AG09319 (cell line): ENCODE data around the gene MAPK8IP2.

ENCODE experiments used
- DNase-seq: peaks from one replicate; pipeline ENCODE4 v3.0.0-alpha.2; 2010; ENCODE audit warnings: low read depth; ENCODE audit errors: extremely low read depth
- TF ChIP-seq, protein P1 (sequence below): IDR thresholded peaks from 2 replicates; pipeline ENCODE4 v1.5.1; 2011; ENCODE audit warnings: low read depth, mild to moderate bottlenecking, inconsistent platforms, low read length, moderate library complexity

Gene MAPK8IP2

GRCh38 chr22:50620593-50621355 is 20.2 kb downstream of the MAPK8IP2 start:
- TF ChIP-seq, protein P1, sequence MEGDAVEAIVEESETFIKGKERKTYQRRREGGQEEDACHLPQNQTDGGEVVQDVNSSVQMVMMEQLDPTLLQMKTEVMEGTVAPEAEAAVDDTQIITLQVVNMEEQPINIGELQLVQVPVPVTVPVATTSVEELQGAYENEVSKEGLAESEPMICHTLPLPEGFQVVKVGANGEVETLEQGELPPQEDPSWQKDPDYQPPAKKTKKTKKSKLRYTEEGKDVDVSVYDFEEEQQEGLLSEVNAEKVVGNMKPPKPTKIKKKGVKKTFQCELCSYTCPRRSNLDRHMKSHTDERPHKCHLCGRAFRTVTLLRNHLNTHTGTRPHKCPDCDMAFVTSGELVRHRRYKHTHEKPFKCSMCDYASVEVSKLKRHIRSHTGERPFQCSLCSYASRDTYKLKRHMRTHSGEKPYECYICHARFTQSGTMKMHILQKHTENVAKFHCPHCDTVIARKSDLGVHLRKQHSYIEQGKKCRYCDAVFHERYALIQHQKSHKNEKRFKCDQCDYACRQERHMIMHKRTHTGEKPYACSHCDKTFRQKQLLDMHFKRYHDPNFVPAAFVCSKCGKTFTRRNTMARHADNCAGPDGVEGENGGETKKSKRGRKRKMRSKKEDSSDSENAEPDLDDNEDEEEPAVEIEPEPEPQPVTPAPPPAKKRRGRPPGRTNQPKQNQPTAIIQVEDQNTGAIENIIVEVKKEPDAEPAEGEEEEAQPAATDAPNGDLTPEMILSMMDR: no peak; the same call in 1 of the 2 replicates
- DNase-seq: no peak

- no peak for DNase-seq
- TF ChIP-seq, protein P1: no peak
Measured at GRCh38 chr22:50621356-50621880, 20.8 kb downstream of the MAPK8IP2 start.

DNA sequence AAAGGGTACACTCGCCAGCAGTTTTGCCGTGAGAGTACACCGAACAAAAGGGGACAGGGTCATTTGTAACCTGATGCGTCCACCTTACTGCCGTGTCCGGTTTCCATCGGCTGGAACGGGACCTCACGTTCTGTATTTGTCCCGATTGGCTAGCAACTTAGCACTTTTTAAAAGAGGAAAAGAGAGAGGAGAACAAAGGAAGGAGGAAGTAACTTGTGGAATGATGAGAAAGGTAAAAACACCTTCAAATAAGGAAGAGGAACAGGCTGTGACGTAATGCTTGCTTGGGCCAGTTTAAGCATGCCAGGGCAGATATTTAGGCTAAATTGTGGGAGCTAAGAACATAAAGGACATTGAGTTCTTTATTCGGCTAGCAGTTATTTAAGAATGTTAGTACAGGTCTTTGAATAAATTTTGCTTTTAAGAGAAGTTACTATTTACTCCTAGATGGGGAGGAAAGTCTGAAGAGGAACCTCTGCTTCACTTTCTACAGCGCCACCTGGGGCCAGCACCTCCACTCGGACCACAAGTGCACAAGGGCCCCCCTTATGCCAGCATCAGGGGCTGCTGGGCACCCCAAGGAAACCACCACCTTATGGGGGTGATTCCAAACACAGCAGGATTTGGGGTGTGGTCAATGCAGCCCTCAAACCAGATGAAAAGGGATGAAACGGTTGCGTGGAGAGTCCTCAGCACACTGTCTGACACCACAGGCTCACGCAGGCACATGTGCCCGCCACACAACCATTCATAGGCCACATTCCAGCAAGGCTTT is 21.5 kb downstream of the MAPK8IP2 start:
- no peak for DNase-seq
- TF ChIP-seq, protein P1: peak; percentile 7

DNA sequence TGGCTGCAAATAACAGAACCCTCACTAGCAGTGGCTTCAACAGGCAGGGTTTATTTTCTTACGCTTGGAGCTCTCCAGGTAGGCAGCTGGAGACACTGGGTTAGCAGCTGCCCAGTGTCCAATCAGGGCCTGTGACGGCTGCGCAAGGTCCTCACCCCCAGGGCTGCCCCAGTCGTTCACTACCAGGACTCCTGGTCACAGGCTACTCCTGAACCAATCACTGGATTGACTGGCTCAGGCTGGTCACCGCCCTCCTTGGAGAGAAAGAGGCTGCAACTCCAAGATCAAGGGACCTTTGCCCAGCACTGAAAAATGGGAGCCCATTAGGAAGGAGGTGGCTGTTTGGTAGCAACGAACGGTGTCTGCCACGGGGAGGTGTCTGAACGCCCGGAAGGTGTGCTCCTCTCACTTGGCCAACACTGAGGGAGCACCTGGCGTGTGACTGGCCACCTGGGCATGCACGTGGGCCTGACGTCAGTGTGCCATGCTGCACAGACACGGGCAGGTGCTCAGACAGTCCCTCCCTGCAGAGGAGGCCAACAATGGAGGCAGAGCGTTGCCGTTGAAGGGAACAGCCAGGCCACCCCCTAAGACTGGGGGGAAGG is 22.2 kb downstream of the MAPK8IP2 start:
- no peak for DNase-seq
- TF ChIP-seq, protein P1: no peak

GRCh38 chr22:50624347-50625130 is 23.9 kb downstream of the MAPK8IP2 start:
- TF ChIP-seq, protein P1: no peak
- DNase-seq: no peak

GRCh38 chr22:50625131-50625567 is 24.6 kb downstream of the MAPK8IP2 start:
- TF ChIP-seq, protein P1: no peak
- no peak for DNase-seq
